Neural progenitor cell (in vitro differentiated cells): ENCODE results near the gene PVALEF. TPM values are rescaled to one million over a fixed set of nuclear protein-coding genes. Genes with fewer than 3 reads are reported as not detected.

ENCODE experiments used
- DNase-seq: peaks from one replicate; pipeline ENCODE4 v3.0.0-alpha.2; 2016; ENCODE audit warnings: low spot score
- H2AFZ ChIP-seq: fragments of 200-600 bp; sonication (generic); replicated peaks from 2 replicates; pipeline ENCODE4 v1.6.1; 2016; ENCODE audit warnings: antibody characterized with exemption
- H3F3A ChIP-seq: fragments of 200-600 bp; sonication (generic); 2 replicates; pipeline ENCODE4 v1.6.1; 2016; ENCODE audit warnings: antibody characterized with exemption, low read depth
- H3K27ac ChIP-seq: fragments of 200-600 bp; sonication (generic); 2 replicates; pipeline ENCODE4 v1.5.1; 2016; ENCODE audit warnings: mild to moderate bottlenecking
- H3K27me3 ChIP-seq: fragments of 200-600 bp; sonication (generic); 2 replicates; pipeline ENCODE4 v1.6.1; 2016; ENCODE audit warnings: mild to moderate bottlenecking, moderate library complexity
- H3K36me3 ChIP-seq: fragments of 200-600 bp; sonication (generic); 2 replicates; pipeline ENCODE4 v1.5.1; 2016
- H3K4me1 ChIP-seq: fragments of 200-600 bp; sonication (generic); 2 replicates; pipeline ENCODE4 v1.6.1; 2016; ENCODE audit warnings: mixed run types
- H3K4me2 ChIP-seq: fragments of 200-600 bp; sonication (generic); 2 replicates; pipeline ENCODE4 v1.6.1; 2016
- H3K4me3 ChIP-seq: fragments of 200-600 bp; sonication (generic); 2 replicates; pipeline ENCODE4 v1.5.1; 2016
- H3K79me2 ChIP-seq: fragments of 200-600 bp; sonication (generic); 2 replicates; pipeline ENCODE4 v1.6.1; 2016; ENCODE audit warnings: low read depth
- H3K9ac ChIP-seq: fragments of 200-600 bp; sonication (generic); 2 replicates; pipeline ENCODE4 v1.6.1; 2016
- H3K9me3 ChIP-seq: fragments of 200-600 bp; sonication (generic); 2 replicates; pipeline ENCODE4 v1.5.1; 2016; ENCODE audit warnings: low read depth
- H4K20me1 ChIP-seq: fragments of 200-600 bp; sonication (generic); 2 replicates; pipeline ENCODE4 v1.6.1; 2016; ENCODE audit warnings: low read depth
- H3K27ac Mint-ChIP-seq: 3 replicates; pipeline ENCODE4 v1.8.0; 2021; ENCODE audit warnings: mixed read lengths
- H3K27me3 Mint-ChIP-seq: 2 replicates; pipeline ENCODE4 v1.8.0; 2022; ENCODE audit warnings: low read depth, mild to moderate bottlenecking, inconsistent platforms, moderate library complexity, mixed read lengths; ENCODE audit not compliant: insufficient read depth
- H3K36me3 Mint-ChIP-seq: 3 replicates; pipeline ENCODE4 v1.8.0; 2021; ENCODE audit warnings: mixed read lengths
- H3K4me1 Mint-ChIP-seq: 3 replicates; pipeline ENCODE4 v1.8.0; 2021; ENCODE audit warnings: mixed read lengths
- H3K4me3 Mint-ChIP-seq: 3 replicates; pipeline ENCODE4 v1.8.0; 2021; ENCODE audit warnings: mild to moderate bottlenecking, moderate library complexity, mixed read lengths
- H3K9me3 Mint-ChIP-seq: 3 replicates; pipeline ENCODE4 v1.8.0; 2020; ENCODE audit warnings: mixed read lengths
- EZH2 ChIP-seq: fragments of 200-600 bp; sonication (generic); IDR thresholded peaks from 2 replicates; pipeline ENCODE4 v1.6.1; 2017; ENCODE audit warnings: antibody characterized with exemption, mild to moderate bottlenecking, moderate library complexity
- EZH2phosphoT487 ChIP-seq: fragments of 200-600 bp; sonication (generic); IDR thresholded peaks from 2 replicates; pipeline ENCODE4 v1.6.1; 2017; ENCODE audit warnings: antibody characterized with exemption
- total RNA-seq: library from RNA; depleted of rRNA; stranded (reverse); fragments of >200 nt; gene quantifications from 2 replicates; pipeline ENCODE4 v1.2.3, GENCODE V29; 2015; ENCODE audit warnings: low replicate concordance
- TF ChIP-seq, protein P1 (sequence below): fragments of 200-600 bp; sonication (generic); IDR thresholded peaks from 2 replicates; pipeline ENCODE4 v1.5.1; 2017; ENCODE audit warnings: antibody characterized with exemption, mild to moderate bottlenecking

Gene PVALEF
- total RNA-seq, 1 donor from 2014 or later, result not detected

DNA sequence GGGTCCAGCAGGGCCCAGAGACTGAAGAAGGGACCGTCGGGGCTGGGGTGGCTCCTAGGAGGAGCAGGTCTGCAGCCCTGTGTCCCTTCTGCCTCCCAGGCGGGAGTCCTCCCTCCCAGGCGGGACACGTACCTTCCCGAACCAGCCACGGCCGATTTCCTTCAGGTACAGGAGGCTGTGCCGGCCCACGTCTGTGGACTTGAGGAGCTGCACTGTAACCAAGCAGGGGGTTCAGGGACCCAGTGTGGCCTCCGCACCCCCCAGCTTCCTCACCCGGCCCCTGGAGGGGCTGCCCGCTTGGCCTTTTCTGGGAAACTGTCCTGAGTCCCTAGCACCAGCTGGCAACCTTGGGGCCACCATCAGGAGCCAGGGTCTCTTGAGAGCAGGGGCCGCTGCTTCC lies 37.0 kb upstream of the PVALEF start:
- Histone ChIP-seq H3K4me1 (peaks cover 19% of the 10 kb centered on the region), H3K36me3 (no peaks in the 10 kb centered on the region)
- H3K36me3 Mint-ChIP-seq, result no peaks in the 10 kb centered on the region

DNA sequence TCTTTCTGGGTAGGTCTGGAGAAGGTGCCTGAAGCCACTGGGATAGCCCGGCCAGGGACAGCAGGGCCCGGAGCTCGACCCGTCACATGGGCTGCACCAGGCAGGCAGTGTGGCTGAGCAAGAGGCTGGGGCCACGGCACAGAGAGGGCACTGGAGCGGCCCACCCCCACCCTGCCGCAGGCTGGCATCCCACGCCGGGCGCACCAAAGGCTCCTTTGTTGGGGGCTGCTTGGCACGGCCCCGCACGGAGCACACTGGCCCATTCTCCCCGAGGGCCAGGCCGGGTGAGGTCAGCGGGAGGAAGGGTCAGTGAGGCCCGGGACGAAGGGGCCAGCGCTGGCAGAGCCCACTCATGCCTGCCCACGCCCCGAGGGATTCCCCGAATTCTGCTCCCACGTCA lies 36.5 kb upstream of the PVALEF start:
- no peaks in the 10 kb centered on the region for H3K27me3 ChIP-seq
- H3K4me1 Mint-ChIP-seq, result peaks cover 5% of the 10 kb centered on the region
- TF ChIP-seq EZH2 (no peak), EZH2phosphoT487 (no peak)
- TF ChIP-seq, protein P1, sequence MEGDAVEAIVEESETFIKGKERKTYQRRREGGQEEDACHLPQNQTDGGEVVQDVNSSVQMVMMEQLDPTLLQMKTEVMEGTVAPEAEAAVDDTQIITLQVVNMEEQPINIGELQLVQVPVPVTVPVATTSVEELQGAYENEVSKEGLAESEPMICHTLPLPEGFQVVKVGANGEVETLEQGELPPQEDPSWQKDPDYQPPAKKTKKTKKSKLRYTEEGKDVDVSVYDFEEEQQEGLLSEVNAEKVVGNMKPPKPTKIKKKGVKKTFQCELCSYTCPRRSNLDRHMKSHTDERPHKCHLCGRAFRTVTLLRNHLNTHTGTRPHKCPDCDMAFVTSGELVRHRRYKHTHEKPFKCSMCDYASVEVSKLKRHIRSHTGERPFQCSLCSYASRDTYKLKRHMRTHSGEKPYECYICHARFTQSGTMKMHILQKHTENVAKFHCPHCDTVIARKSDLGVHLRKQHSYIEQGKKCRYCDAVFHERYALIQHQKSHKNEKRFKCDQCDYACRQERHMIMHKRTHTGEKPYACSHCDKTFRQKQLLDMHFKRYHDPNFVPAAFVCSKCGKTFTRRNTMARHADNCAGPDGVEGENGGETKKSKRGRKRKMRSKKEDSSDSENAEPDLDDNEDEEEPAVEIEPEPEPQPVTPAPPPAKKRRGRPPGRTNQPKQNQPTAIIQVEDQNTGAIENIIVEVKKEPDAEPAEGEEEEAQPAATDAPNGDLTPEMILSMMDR, result no peak
- peaks cover 19% of the 10 kb centered on the region for H3K4me1 ChIP-seq
- H3K4me3 ChIP-seq, result no peak overlapping the region
- no peaks in the 10 kb centered on the region for H4K20me1 ChIP-seq
- no peak overlapping the region for H3K4me3 Mint-ChIP-seq
- no peaks in the 10 kb centered on the region for H3K36me3 ChIP-seq
- H3K9ac ChIP-seq, result no peak overlapping the region
- no peaks in the 10 kb centered on the region for H3F3A ChIP-seq
- no peaks in the 10 kb centered on the region for H3K27me3 Mint-ChIP-seq
- no peak overlapping the region for H3K4me2 ChIP-seq
- no peaks in the 10 kb centered on the region for H3K36me3 Mint-ChIP-seq
- no peak overlapping the region for H3K27ac ChIP-seq
- no peak overlapping the region for H2AFZ ChIP-seq
- no peak for DNase-seq
- H3K9me3 ChIP-seq, result no peaks in the 10 kb centered on the region
- no peaks in the 10 kb centered on the region for H3K9me3 Mint-ChIP-seq
- no peak overlapping the region for H3K27ac Mint-ChIP-seq
- no peaks in the 10 kb centered on the region for H3K79me2 ChIP-seq

More for the DNA sequence above, 37.0 kb upstream of the PVALEF start:
- Histone ChIP-seq H3F3A (no peaks in the 10 kb centered on the region), H3K79me2 (no peaks in the 10 kb centered on the region), H3K9ac (no peak overlapping the region), H3K9me3 (no peaks in the 10 kb centered on the region), H3K27ac (no peak overlapping the region), H4K20me1 (no peaks in the 10 kb centered on the region), H3K27me3 (no peaks in the 10 kb centered on the region), H3K4me3 (no peak overlapping the region), H2AFZ (no peak overlapping the region), H3K4me2 (no peak overlapping the region)
- H3K27me3 Mint-ChIP-seq, result no peaks in the 10 kb centered on the region
- no peak overlapping the region for H3K27ac Mint-ChIP-seq
- H3K4me1 Mint-ChIP-seq, result peaks cover 5% of the 10 kb centered on the region
- no peak for DNase-seq
- TF ChIP-seq EZH2phosphoT487, result no peak
- TF ChIP-seq EZH2, result no peak
- TF ChIP-seq, protein P1, result no peak
- H3K4me3 Mint-ChIP-seq, result no peak overlapping the region
- no peaks in the 10 kb centered on the region for H3K9me3 Mint-ChIP-seq

DNA sequence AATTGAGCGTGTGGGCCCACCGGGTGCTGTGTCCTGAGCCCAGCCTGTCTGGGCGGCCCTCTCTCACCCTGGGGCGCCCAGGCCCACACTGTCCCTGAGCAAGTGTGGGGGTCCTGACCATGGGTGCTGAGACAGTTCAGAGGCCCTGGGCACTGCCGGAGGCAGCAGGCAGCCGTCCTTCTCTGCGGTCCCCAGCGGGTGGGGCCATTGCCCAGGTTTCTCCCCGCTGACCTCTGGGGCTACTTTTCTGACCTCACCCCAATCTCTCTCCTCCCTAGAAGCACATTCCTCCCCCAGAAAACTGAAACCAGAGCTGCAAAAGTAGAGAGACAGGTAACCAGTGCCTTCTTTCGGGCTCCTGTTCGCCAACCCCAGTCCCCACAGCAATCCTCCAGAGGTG lies 36.0 kb upstream of the PVALEF start:
- Histone ChIP-seq H3K27ac (no peak overlapping the region), H2AFZ (no peak overlapping the region), H3K9ac (no peak overlapping the region), H3K4me1 (peaks cover 19% of the 10 kb centered on the region), H4K20me1 (no peaks in the 10 kb centered on the region), H3K4me2 (no peak overlapping the region), H3K27me3 (no peaks in the 10 kb centered on the region), H3K36me3 (no peaks in the 10 kb centered on the region), H3K4me3 (no peak overlapping the region), H3K79me2 (no peaks in the 10 kb centered on the region), H3K9me3 (no peaks in the 10 kb centered on the region), H3F3A (no peaks in the 10 kb centered on the region)
- Mint-ChIP-seq H3K9me3 (no peaks in the 10 kb centered on the region), H3K4me1 (peaks cover 5% of the 10 kb centered on the region), H3K4me3 (no peak overlapping the region), H3K27me3 (no peaks in the 10 kb centered on the region), H3K36me3 (no peaks in the 10 kb centered on the region), H3K27ac (peak overlapping the region; percentile 30)
- TF ChIP-seq EZH2phosphoT487 (no peak), EZH2 (no peak)
- TF ChIP-seq, protein P1, result peak; percentile 45
- peak; percentile 50 for DNase-seq
